Measurements from ENCODE around the gene KCTD16. TPM values are rescaled to one million over a fixed set of nuclear protein-coding genes. Genes with fewer than 3 reads are reported as not detected.

The KCTD16 gene
- total and polyA plus RNA-seq, 2 donors from 2014 or later, result 0.24 to 2.5 TPM

- no peaks in the 10 kb centered on the region for H3K27me3 ChIP-seq (ENCODE audit: control insufficient read depth, insufficient read depth, low read length)
- FAIRE-seq, result no peak
Measured at GRCh38 chr5:144487761-144488160, 317.1 kb downstream of the KCTD16 start.

GRCh38 chr5:144503123-144503522, 332.4 kb downstream of the KCTD16 start:
- no peak for FAIRE-seq

More at GRCh38 chr5:144487761-144488160, 317.1 kb downstream of the KCTD16 start:
- Histone ChIP-seq H3K4me1 (ENCODE audit: control insufficient read depth in 2 of 3, insufficient read depth in 2 of 3, low read depth in 1 of 3, low read length in 3 of 3) (no peaks in the 10 kb centered on the region), H3K9me3 (ENCODE audit: control insufficient read depth in 2 of 3, insufficient read depth in 1 of 3, low read length in 3 of 3) (peaks cover 0 to 9% (median 0%) of the 10 kb centered on the region in 3 donors), H3K4me3 (ENCODE audit: low read length in 3 of 3) (no peak overlapping the region), H3K36me3 (ENCODE audit: control insufficient read depth in 2 of 3, insufficient read depth in 3 of 3, low read length in 3 of 3) (no peaks in the 10 kb centered on the region), H3K27ac (ENCODE audit: low read depth in 2 of 2, low read length in 2 of 2) (no peak overlapping the region), H3K9ac (ENCODE audit: low read length in 3 of 3) (no peak overlapping the region)
- intact Hi-C loops (cut with DNase I), result no loop called here
- TF ChIP-seq CTCF (IDR thresholded peaks at IDR 0.05; ENCODE audit: borderline replicate concordance, extremely low read depth, insufficient read depth), result no peak
- DNase-seq, result no peak

GRCh38 chr5:144504929-144505577, 334.4 kb downstream of the KCTD16 start:
- intact Hi-C loops (cut with DNase I), result no loop called here
- Histone ChIP-seq H3K4me1 (ENCODE audit: control insufficient read depth in 2 of 3, insufficient read depth in 2 of 3, low read depth in 1 of 3, low read length in 3 of 3) (no peaks in the 10 kb centered on the region), H3K27ac (ENCODE audit: low read depth in 2 of 2, low read length in 2 of 2) (peak overlapping the region in 1 of 2 donors; percentile 7), H3K36me3 (ENCODE audit: control insufficient read depth in 2 of 3, insufficient read depth in 3 of 3, low read length in 3 of 3) (no peaks in the 10 kb centered on the region), H3K4me3 (ENCODE audit: low read length in 3 of 3) (no peak overlapping the region), H3K9ac (ENCODE audit: low read length in 3 of 3) (no peak overlapping the region), H3K9me3 (ENCODE audit: control insufficient read depth in 2 of 3, insufficient read depth in 1 of 3, low read length in 3 of 3) (peaks cover 0 to 4% (median 0%) of the 10 kb centered on the region in 3 donors), H3K27me3 (ENCODE audit: control insufficient read depth, insufficient read depth, low read length) (no peaks in the 10 kb centered on the region)
- DNase-seq (peak in 1 of 5 donors; percentile 7), FAIRE-seq (no peak)
- TF ChIP-seq CTCF (IDR thresholded peaks at IDR 0.05; ENCODE audit: borderline replicate concordance, extremely low read depth, insufficient read depth), result no peak

More at GRCh38 chr5:144503123-144503522, 332.4 kb downstream of the KCTD16 start:
- no peak overlapping the region for H3K9ac ChIP-seq (ENCODE audit: low read length in 3 of 3)
- no peaks in the 10 kb centered on the region for H3K27me3 ChIP-seq (ENCODE audit: control insufficient read depth, insufficient read depth, low read length)
- no peak for DNase-seq
- no peaks in the 10 kb centered on the region for H3K36me3 ChIP-seq (ENCODE audit: control insufficient read depth in 2 of 3, insufficient read depth in 3 of 3, low read length in 3 of 3)
- H3K27ac ChIP-seq (ENCODE audit: low read depth in 2 of 2, low read length in 2 of 2), result no peak overlapping the region
- TF ChIP-seq CTCF (IDR thresholded peaks at IDR 0.05; ENCODE audit: borderline replicate concordance, extremely low read depth, insufficient read depth), result no peak
- no peak overlapping the region for H3K4me3 ChIP-seq (ENCODE audit: low read length in 3 of 3)
- H3K9me3 ChIP-seq (ENCODE audit: control insufficient read depth in 2 of 3, insufficient read depth in 1 of 3, low read length in 3 of 3), result peaks cover 0 to 4% (median 0%) of the 10 kb centered on the region in 3 donors
- intact Hi-C loops (cut with DNase I), result no loop called here
- no peaks in the 10 kb centered on the region for H3K4me1 ChIP-seq (ENCODE audit: control insufficient read depth in 2 of 3, insufficient read depth in 2 of 3, low read depth in 1 of 3, low read length in 3 of 3)
